ENCODE results near the gene GPR15LG. TPM values are rescaled to one million over a fixed set of nuclear protein-coding genes. Genes with fewer than 3 reads are reported as not detected.

The GPR15LG gene
- polyA plus RNA-seq, 1 experiment, result not detected

DNA sequence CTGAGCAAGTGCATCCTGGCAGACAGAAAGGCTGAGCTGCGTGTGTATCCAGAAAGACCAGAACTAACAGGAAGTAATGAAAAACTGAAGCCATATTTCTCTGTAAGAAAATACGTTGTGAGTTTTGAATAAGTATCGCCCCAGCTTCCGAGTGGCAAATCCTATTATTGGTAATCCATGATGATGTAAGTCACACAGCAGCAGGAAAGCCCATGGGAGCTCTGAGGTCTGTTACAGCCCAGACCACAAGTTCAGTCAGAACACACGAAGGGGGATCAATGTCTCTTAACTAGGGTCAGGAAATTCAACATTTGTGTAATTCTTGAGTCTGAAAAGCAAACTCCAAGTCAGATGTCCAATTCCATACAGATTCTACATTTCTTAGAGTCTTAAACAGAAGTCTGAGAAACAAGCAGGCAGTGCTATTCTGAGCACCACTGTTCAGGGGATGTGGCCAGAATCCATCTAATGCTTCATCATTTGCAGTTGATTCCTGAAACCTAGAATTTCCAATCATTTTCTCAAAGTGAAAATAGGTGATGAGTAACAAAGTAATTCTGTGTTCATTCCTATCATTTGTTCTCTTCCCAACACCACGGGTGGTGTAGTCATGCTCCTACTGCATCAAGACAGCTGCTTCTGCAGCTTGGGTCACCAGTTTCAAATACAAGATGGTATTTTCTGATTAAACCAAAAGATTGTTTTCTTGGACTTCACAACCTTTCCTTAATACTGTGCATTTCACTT lies 52.0 kb downstream of the GPR15LG start, which contains the start of gene LRIT2:
Gene LRIT2 (minus strand): TSS at position 118 of the 747 bp plus-strand sequence. CDS start 24 bp downstream, at position 94.
- POLR2A ChIA-PET, result no interaction called here
- no peaks in the 10 kb centered on the region for H3K27me3 ChIP-seq (ENCODE audit: control insufficient read depth, insufficient read depth, low read length)

DNA sequence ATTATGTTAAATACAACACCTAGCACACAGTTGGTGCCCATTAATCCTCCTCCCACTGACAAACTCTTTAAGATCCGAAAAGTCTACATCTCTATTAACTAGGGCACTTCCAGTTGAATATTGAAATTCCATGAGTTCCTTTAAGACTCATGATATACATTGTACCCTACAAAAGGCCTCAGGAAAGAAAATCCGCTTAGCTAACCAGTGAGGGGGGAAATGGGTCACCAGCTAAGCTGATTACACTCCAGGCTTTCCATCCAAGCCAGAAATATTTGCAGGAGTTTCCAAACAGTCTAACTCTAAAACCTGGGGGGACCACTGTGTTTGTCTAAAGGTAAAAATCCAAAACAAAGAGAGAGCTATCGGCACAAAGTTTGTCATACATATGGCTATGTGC lies 53.0 kb downstream of the GPR15LG start:
- no peak for DNase-seq (ENCODE audit: low read depth)
- TF ChIP-seq CTCF (IDR thresholded peaks at IDR 0.05; ENCODE audit: insufficient read depth, low read depth, low read length), result no peak
- POLR2A ChIA-PET, result no interaction called here
- CTCF ChIA-PET, result no interaction called here
- no peaks in the 10 kb centered on the region for H3K27me3 ChIP-seq (ENCODE audit: control insufficient read depth, insufficient read depth, low read length)
- no peaks in the 10 kb centered on the region for H3K36me3 ChIP-seq (ENCODE audit: control insufficient read depth, insufficient read depth, low read length)
- H3K4me3 ChIP-seq (ENCODE audit: low read depth, low read length), result no peak overlapping the region

More for the DNA sequence above, 52.0 kb downstream of the GPR15LG start, which contains the start of gene LRIT2:
- TF ChIP-seq CTCF (IDR thresholded peaks at IDR 0.05; ENCODE audit: insufficient read depth, low read depth, low read length), result no peak
- CTCF ChIA-PET, result interaction anchor here (0.7 kb wide), 1 partner anchor 20 kb away, joined by 3 read pairs; no protein-coding TSS in a partner anchor
- H3K4me3 ChIP-seq (ENCODE audit: low read depth, low read length), result no peak within 1 kb of the TSS
- no peak for DNase-seq (ENCODE audit: low read depth)
- H3K36me3 ChIP-seq (ENCODE audit: control insufficient read depth, insufficient read depth, low read length), result no peaks in the 10 kb centered on the region

GRCh38 chr10:84227810-84228209 lies 54.2 kb downstream of the GPR15LG start:
- TF ChIP-seq CTCF (IDR thresholded peaks at IDR 0.05; ENCODE audit: insufficient read depth, low read depth, low read length), result no peak
- Histone ChIP-seq H3K27me3 (ENCODE audit: control insufficient read depth, insufficient read depth, low read length) (no peaks in the 10 kb centered on the region), H3K4me3 (ENCODE audit: low read depth, low read length) (no peak overlapping the region), H3K36me3 (ENCODE audit: control insufficient read depth, insufficient read depth, low read length) (no peaks in the 10 kb centered on the region)
- DNase-seq (ENCODE audit: low read depth), result no peak
- ChIA-PET POLR2A (no interaction called here), CTCF (no interaction called here)

GRCh38 chr10:84230359-84230758 lies 56.8 kb downstream of the GPR15LG start:
- no peak overlapping the region for H3K4me3 ChIP-seq (ENCODE audit: low read depth, low read length)
- no peak for TF ChIP-seq CTCF (IDR thresholded peaks at IDR 0.05; ENCODE audit: insufficient read depth, low read depth, low read length)
- H3K27me3 ChIP-seq (ENCODE audit: control insufficient read depth, insufficient read depth, low read length), result no peaks in the 10 kb centered on the region
- CTCF ChIA-PET, result no interaction called here
- POLR2A ChIA-PET, result no interaction called here
- no peak for DNase-seq (ENCODE audit: low read depth)
- no peaks in the 10 kb centered on the region for H3K36me3 ChIP-seq (ENCODE audit: control insufficient read depth, insufficient read depth, low read length)

DNA sequence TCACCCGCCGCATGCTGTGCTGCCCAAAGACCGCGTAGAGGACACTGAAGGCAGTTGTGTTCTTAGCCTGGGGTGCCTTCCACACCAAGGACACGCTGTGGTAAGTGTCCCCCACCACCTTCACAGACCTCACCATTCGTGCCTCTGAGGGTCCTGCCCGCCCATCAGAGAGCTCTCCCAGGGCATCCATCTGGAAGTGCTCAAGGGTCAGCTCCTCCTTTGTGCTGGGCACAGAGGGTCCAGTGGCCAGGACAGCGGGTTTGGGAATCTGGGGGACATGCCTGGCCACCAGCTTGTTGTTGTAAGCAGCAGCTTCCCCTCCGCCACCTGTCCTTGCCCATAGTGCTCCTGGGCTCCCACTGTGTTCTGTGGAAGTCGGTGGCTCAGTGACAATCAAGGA lies 58.8 kb downstream of the GPR15LG start:
- Histone ChIP-seq H3K27me3 (ENCODE audit: control insufficient read depth, insufficient read depth, low read length) (no peaks in the 10 kb centered on the region), H3K4me3 (ENCODE audit: low read depth, low read length) (no peak overlapping the region), H3K36me3 (ENCODE audit: control insufficient read depth, insufficient read depth, low read length) (no peaks in the 10 kb centered on the region)
- ChIA-PET CTCF (no interaction called here), POLR2A (no interaction called here)
- no peak for TF ChIP-seq CTCF (IDR thresholded peaks at IDR 0.05; ENCODE audit: insufficient read depth, low read depth, low read length)
- no peak for DNase-seq (ENCODE audit: low read depth)
